GM13976 (cell line): Measurements from ENCODE around the gene ANLN.

Source experiments
- DNase-seq: peaks from one replicate; pipeline ENCODE4 v3.0.0; 2012; ENCODE audit warnings: low spot score
- CTCF ChIP-seq: IDR thresholded peaks from 2 replicates; pipeline ENCODE4 v1.5.1; 2012; ENCODE audit warnings: borderline replicate concordance, mild to moderate bottlenecking; ENCODE audit not compliant: insufficient read depth; ENCODE audit errors: extremely low read depth, missing control alignments, control extremely low read depth
- in situ Hi-C: fragments of 300-500 bp; cut with MboI; formaldehyde crosslinking; loops from one replicate; pipeline ENCODE4 v1.12.0; 2022; ENCODE audit warnings: low sequenced_read_pairs, mixed read lengths, inconsistent platforms; ENCODE audit not compliant: unreplicated experiment

ANLN gene

GRCh38 chr7:36441344-36442022 is 51.8 kb downstream of the ANLN start:
- no peak for DNase-seq
- no peak for TF ChIP-seq CTCF
- in situ Hi-C loops, result no loop called here

GRCh38 chr7:36448781-36449379 is 59.2 kb downstream of the ANLN start:
- TF ChIP-seq CTCF, result no peak
- in situ Hi-C loops, result no loop called here
- DNase-seq, result no peak

GRCh38 chr7:36449685-36450084 is 60.0 kb downstream of the ANLN start:
- TF ChIP-seq CTCF, result no peak
- no peak for DNase-seq
- in situ Hi-C loops, result no loop called here

GRCh38 chr7:36453769-36454168 is 64.1 kb downstream of the ANLN start:
- in situ Hi-C loops, result no loop called here
- no peak for TF ChIP-seq CTCF
- DNase-seq, result no peak

GRCh38 chr7:36455646-36456045 is 66.0 kb downstream of the ANLN start:
- no peak for DNase-seq
- no peak for TF ChIP-seq CTCF
- in situ Hi-C loops, result no loop called here

GRCh38 chr7:36456138-36456537 is 66.5 kb downstream of the ANLN start:
- TF ChIP-seq CTCF, result no peak
- in situ Hi-C loops, result no loop called here
- DNase-seq, result no peak
